ENCODE data around the gene SLC26A9. TPM values are rescaled to one million over a fixed set of nuclear protein-coding genes. Genes with fewer than 3 reads are reported as not detected.

SLC26A9 gene
- total RNA-seq = not detected in 2 replicates

GRCh38 chr1:205943245-205943644 is at the start of gene SLC26A9:
Gene SLC26A9, minus strand, starts transcription at chr1:205943456. Its CDS starts 7,636 bp downstream, at chr1:205935820.

Other genes starting within 250 kb of the SLC26A9 start
- gene NUCKS1, start 193.3 kb downstream of the SLC26A9 start, total RNA-seq = 84.7 and 185 TPM in 2 replicates
- 15.3 and 18.4 TPM in 2 replicates for gene RAB29, start 168.0 kb downstream of the SLC26A9 start, total RNA-seq
- gene SLC41A1, start 130.3 kb downstream of the SLC26A9 start, total RNA-seq = 17.0 and 21.2 TPM in 2 replicates
- gene PM20D1, start 93.3 kb downstream of the SLC26A9 start, total RNA-seq = not detected in 2 replicates
- gene RAB7B, start 59.9 kb upstream of the SLC26A9 start, total RNA-seq = 0.66 and 2.4 TPM in 2 replicates
- not detected in 2 replicates for gene CTSE, start 80.4 kb upstream of the SLC26A9 start, total RNA-seq
- gene RHEX, start 109.7 kb upstream of the SLC26A9 start, total RNA-seq = not detected in 2 replicates
- gene AVPR1B, start 173.9 kb upstream of the SLC26A9 start, total RNA-seq = not detected in 2 replicates